ENCODE measurements around the gene TRUB1.

TRUB1 gene

GRCh38 chr10:114938856-114939193 lies 830 bp downstream of the TRUB1 start:
- TF ChIP-seq GATA3 (IDR thresholded peaks at IDR 0.05; ENCODE audit: low read depth, low read length) (no peak), GATA2 (IDR thresholded peaks at IDR 0.05; ENCODE audit: low read depth, low read length) (no peak)

GRCh38 chr10:114940735-114941134 lies 2.7 kb downstream of the TRUB1 start:
- TF ChIP-seq GATA3 (IDR thresholded peaks at IDR 0.05; ENCODE audit: low read depth, low read length) (no peak), GATA2 (IDR thresholded peaks at IDR 0.05; ENCODE audit: low read depth, low read length) (no peak)

GRCh38 chr10:114943000-114943399 lies 5.0 kb downstream of the TRUB1 start:
- TF ChIP-seq GATA3 (IDR thresholded peaks at IDR 0.05; ENCODE audit: low read depth, low read length): no peak
- no peak for TF ChIP-seq GATA2 (IDR thresholded peaks at IDR 0.05; ENCODE audit: low read depth, low read length)

- TF ChIP-seq GATA2 (IDR thresholded peaks at IDR 0.05; ENCODE audit: low read depth, low read length): no peak
- no peak for TF ChIP-seq GATA3 (IDR thresholded peaks at IDR 0.05; ENCODE audit: low read depth, low read length)
These were observed 15.1 kb downstream of the TRUB1 start for GRCh38 chr10:114953047-114953446.

GRCh38 chr10:114955984-114956383 lies 18.0 kb downstream of the TRUB1 start:
- TF ChIP-seq GATA3 (IDR thresholded peaks at IDR 0.05; ENCODE audit: low read depth, low read length) (no peak), GATA2 (IDR thresholded peaks at IDR 0.05; ENCODE audit: low read depth, low read length) (no peak)

- no peak for TF ChIP-seq GATA2 (IDR thresholded peaks at IDR 0.05; ENCODE audit: low read depth, low read length)
- no peak for TF ChIP-seq GATA3 (IDR thresholded peaks at IDR 0.05; ENCODE audit: low read depth, low read length)
These were observed 18.5 kb downstream of the TRUB1 start for GRCh38 chr10:114956466-114956865.

GRCh38 chr10:114957122-114957521 lies 19.1 kb downstream of the TRUB1 start:
- TF ChIP-seq GATA3 (IDR thresholded peaks at IDR 0.05; ENCODE audit: low read depth, low read length) (peak; percentile 74), GATA2 (IDR thresholded peaks at IDR 0.05; ENCODE audit: low read depth, low read length) (peak; percentile 54; the same call in 1 of the 2 replicates)

GRCh38 chr10:114957673-114958072 lies 19.7 kb downstream of the TRUB1 start:
- TF ChIP-seq GATA2 (IDR thresholded peaks at IDR 0.05; ENCODE audit: low read depth, low read length) (no peak), GATA3 (IDR thresholded peaks at IDR 0.05; ENCODE audit: low read depth, low read length) (no peak)

GRCh38 chr10:114962441-114962840 lies 24.4 kb downstream of the TRUB1 start:
- TF ChIP-seq GATA3 (IDR thresholded peaks at IDR 0.05; ENCODE audit: low read depth, low read length) (no peak), GATA2 (IDR thresholded peaks at IDR 0.05; ENCODE audit: low read depth, low read length) (no peak)

- TF ChIP-seq GATA2 (IDR thresholded peaks at IDR 0.05; ENCODE audit: low read depth, low read length) (no peak), GATA3 (IDR thresholded peaks at IDR 0.05; ENCODE audit: low read depth, low read length) (no peak)
These were observed 25.9 kb downstream of the TRUB1 start for GRCh38 chr10:114963908-114964307.

GRCh38 chr10:114967071-114967470 lies 29.1 kb downstream of the TRUB1 start:
- TF ChIP-seq GATA3 (IDR thresholded peaks at IDR 0.05; ENCODE audit: low read depth, low read length) (no peak), GATA2 (IDR thresholded peaks at IDR 0.05; ENCODE audit: low read depth, low read length) (peak; percentile 30; the same call in 1 of the 2 replicates)

GRCh38 chr10:114970515-114970914 lies 32.5 kb downstream of the TRUB1 start:
- TF ChIP-seq GATA3 (IDR thresholded peaks at IDR 0.05; ENCODE audit: low read depth, low read length) (no peak), GATA2 (IDR thresholded peaks at IDR 0.05; ENCODE audit: low read depth, low read length) (no peak)

GRCh38 chr10:114973306-114973705 lies 35.3 kb downstream of the TRUB1 start:
- TF ChIP-seq GATA2 (IDR thresholded peaks at IDR 0.05; ENCODE audit: low read depth, low read length) (no peak), GATA3 (IDR thresholded peaks at IDR 0.05; ENCODE audit: low read depth, low read length) (no peak)

GRCh38 chr10:114973997-114974396 lies 36.0 kb downstream of the TRUB1 start:
- TF ChIP-seq GATA3 (IDR thresholded peaks at IDR 0.05; ENCODE audit: low read depth, low read length) (no peak), GATA2 (IDR thresholded peaks at IDR 0.05; ENCODE audit: low read depth, low read length) (no peak)

GRCh38 chr10:114974625-114975024 lies 36.6 kb downstream of the TRUB1 start:
- no peak for TF ChIP-seq GATA3 (IDR thresholded peaks at IDR 0.05; ENCODE audit: low read depth, low read length)
- no peak for TF ChIP-seq GATA2 (IDR thresholded peaks at IDR 0.05; ENCODE audit: low read depth, low read length)

GRCh38 chr10:114975091-114975490 lies 37.1 kb downstream of the TRUB1 start:
- TF ChIP-seq GATA3 (IDR thresholded peaks at IDR 0.05; ENCODE audit: low read depth, low read length) (no peak), GATA2 (IDR thresholded peaks at IDR 0.05; ENCODE audit: low read depth, low read length) (no peak)

Data from SH-SY5Y (cell line).